Fibroblast of mammary gland (primary cell): ENCODE data around the gene TP53BP2.

Source experiments
- DNase-seq: peaks from one replicate; pipeline ENCODE4 v3.0.0-alpha.2; 2010; ENCODE audit warnings: low read depth
- H3K4me3 ChIP-seq: 2 replicates; pipeline ENCODE4 v1.5.1; 2011; ENCODE audit warnings: low read depth, mild to moderate bottlenecking, low read length, moderate library complexity; ENCODE audit not compliant: control insufficient read depth
- CTCF ChIP-seq: conservative IDR thresholded peaks from 2 replicates; pipeline ENCODE4 v1.5.1; 2011; ENCODE audit warnings: low read depth, low read length, inconsistent platforms; ENCODE audit not compliant: control insufficient read depth, insufficient read depth

TP53BP2 gene

GRCh38 chr1:223864084-223864483 is 18.3 kb upstream of the TP53BP2 start:
- TF ChIP-seq CTCF, result no peak
- H3K4me3 ChIP-seq, result no peak overlapping the region
- DNase-seq, result no peak

GRCh38 chr1:223861904-223862303 is 16.2 kb upstream of the TP53BP2 start:
- no peak for DNase-seq
- no peak overlapping the region for H3K4me3 ChIP-seq
- TF ChIP-seq CTCF, result no peak

GRCh38 chr1:223860051-223860622 is 14.4 kb upstream of the TP53BP2 start:
- no peak for DNase-seq
- no peak for TF ChIP-seq CTCF
- H3K4me3 ChIP-seq, result no peak overlapping the region

- DNase-seq, result no peak
- no peak overlapping the region for H3K4me3 ChIP-seq
- TF ChIP-seq CTCF, result no peak
These were observed 13.3 kb upstream of the TP53BP2 start for GRCh38 chr1:223859058-223859457.

- DNase-seq, result no peak
- no peak overlapping the region for H3K4me3 ChIP-seq
- TF ChIP-seq CTCF, result no peak
These were observed 10.6 kb upstream of the TP53BP2 start for GRCh38 chr1:223856386-223856785.

- DNase-seq, result no peak
- no peak for TF ChIP-seq CTCF
- no peak overlapping the region for H3K4me3 ChIP-seq
These were observed 8.0 kb upstream of the TP53BP2 start for GRCh38 chr1:223853748-223854147.

GRCh38 chr1:223853275-223853674 is 7.5 kb upstream of the TP53BP2 start:
- no peak overlapping the region for H3K4me3 ChIP-seq

More at GRCh38 chr1:223853275-223853674, 7.5 kb upstream of the TP53BP2 start:
- no peak for TF ChIP-seq CTCF
- no peak for DNase-seq
